Upper lobe of left lung (tissue), 4 donors: ENCODE data around the gene PIK3R2.

Source experiments
- EP300 ChIP-seq, 4 donors: sonication (generic); formaldehyde crosslinking; IDR thresholded peaks; one replicate each; pipeline ENCODE4 v1.5.1; 2017; ENCODE audit warnings: antibody characterized with exemption in 4 of 4, control low read depth in 2 of 4
- POLR2A ChIP-seq, 4 donors: fragments of 450-650 bp; IDR thresholded peaks; one replicate each; pipeline ENCODE4 v1.5.1; 2016 to 2017; ENCODE audit warnings: antibody characterized with exemption in 4 of 4, mild to moderate bottlenecking in 2 of 4
- POLR2AphosphoS5 ChIP-seq, 2 donors: sonication (generic); formaldehyde crosslinking; IDR thresholded peaks; one replicate each; pipeline ENCODE4 v1.5.1; 2017; ENCODE audit warnings: antibody characterized with exemption in 2 of 2
- TF ChIP-seq, protein P1 (sequence below), 6 experiments: fragments of 450-650 bp in 4 of 6; fragments of 200-600 bp in 2 of 6; sonication (generic) in 2 of 6; IDR thresholded peaks; one replicate each; pipeline ENCODE4 v1.5.1; 2016 to 2019; ENCODE audit warnings: antibody characterized with exemption in 6 of 6

DNA sequence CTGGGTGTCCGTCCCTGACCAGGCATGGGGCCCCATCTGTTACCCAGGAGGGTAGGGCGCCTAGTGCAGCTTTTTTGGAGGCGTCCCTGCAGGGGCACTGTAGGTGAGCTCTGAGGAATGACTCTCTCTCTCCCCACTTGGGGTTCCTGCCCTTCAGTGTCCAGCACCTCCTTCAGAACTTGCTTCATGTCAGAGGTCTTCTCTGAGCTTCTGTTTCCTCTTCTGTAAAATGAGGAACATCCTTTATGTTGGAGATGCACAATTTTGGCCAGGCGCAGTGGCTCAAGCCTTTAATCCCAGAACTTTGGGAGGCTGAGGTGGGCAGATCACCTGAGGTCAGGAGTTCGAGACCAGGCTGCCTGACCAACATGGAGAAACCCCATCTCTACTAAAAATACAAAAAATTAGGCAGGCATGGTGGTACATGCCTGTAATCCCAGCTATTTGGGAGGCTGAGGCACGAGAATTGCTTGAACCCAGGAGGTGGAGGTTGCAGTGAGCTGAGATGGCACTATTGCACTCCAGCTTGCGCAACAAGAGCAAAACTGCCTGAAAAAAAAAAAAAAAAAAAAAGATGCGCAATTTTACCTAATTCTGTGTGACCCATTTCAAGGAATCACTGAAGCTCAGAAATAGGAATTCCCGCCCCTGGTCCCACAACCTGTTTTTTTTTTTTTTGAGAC lies 15.2 kb upstream of the PIK3R2 start:
- TF ChIP-seq, protein P1, sequence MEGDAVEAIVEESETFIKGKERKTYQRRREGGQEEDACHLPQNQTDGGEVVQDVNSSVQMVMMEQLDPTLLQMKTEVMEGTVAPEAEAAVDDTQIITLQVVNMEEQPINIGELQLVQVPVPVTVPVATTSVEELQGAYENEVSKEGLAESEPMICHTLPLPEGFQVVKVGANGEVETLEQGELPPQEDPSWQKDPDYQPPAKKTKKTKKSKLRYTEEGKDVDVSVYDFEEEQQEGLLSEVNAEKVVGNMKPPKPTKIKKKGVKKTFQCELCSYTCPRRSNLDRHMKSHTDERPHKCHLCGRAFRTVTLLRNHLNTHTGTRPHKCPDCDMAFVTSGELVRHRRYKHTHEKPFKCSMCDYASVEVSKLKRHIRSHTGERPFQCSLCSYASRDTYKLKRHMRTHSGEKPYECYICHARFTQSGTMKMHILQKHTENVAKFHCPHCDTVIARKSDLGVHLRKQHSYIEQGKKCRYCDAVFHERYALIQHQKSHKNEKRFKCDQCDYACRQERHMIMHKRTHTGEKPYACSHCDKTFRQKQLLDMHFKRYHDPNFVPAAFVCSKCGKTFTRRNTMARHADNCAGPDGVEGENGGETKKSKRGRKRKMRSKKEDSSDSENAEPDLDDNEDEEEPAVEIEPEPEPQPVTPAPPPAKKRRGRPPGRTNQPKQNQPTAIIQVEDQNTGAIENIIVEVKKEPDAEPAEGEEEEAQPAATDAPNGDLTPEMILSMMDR (IDR thresholded peaks at IDR 0.05) = no peak
- TF ChIP-seq POLR2A (IDR thresholded peaks at IDR 0.05) (no peak), POLR2AphosphoS5 (IDR thresholded peaks at IDR 0.05) (no peak), EP300 (IDR thresholded peaks at IDR 0.05) (no peak)
